K562 (cell line): ENCODE data around the gene TMEM135. TPM values are rescaled to one million over a fixed set of nuclear protein-coding genes. Genes with fewer than 3 reads are reported as not detected.
A peak's percentile ranks its signal among the peaks of the same experiment; 100 is the strongest.

ENCODE experiments used
- BRCA1 ChIP-seq, 2 experiments: fragments of 450-650 bp in 1 of 2; sonication (generic) in 1 of 2; formaldehyde crosslinking in 1 of 2; IDR thresholded peaks; 2 replicates each; pipeline versions ENCODE4 v1.5.0 to v1.6.1; 2017 to 2020; ENCODE audit warnings: mild to moderate bottlenecking in 1 of 2, missing genetic modification reagents in 1 of 2
- CC2D1A ChIP-seq: fragments of 450-650 bp; IDR thresholded peaks from 2 replicates; pipeline ENCODE4 v1.6.1; 2017; ENCODE audit warnings: mild to moderate bottlenecking
- DACH1 ChIP-seq: fragments of 450-650 bp; IDR thresholded peaks from 2 replicates; pipeline ENCODE4 v1.6.1; 2018; ENCODE audit not compliant: partially characterized antibody
- KHSRP ChIP-seq: fragments of 450-650 bp; IDR thresholded peaks from 2 replicates; pipeline ENCODE4 v1.6.1; 2017
- MEF2A ChIP-seq: IDR thresholded peaks from 2 replicates; pipeline ENCODE4 v1.6.1; 2011; ENCODE audit warnings: low read depth, mild to moderate bottlenecking, low read length, moderate library complexity; ENCODE audit not compliant: control insufficient read depth
- NRF1 ChIP-seq, 2 experiments: fragments of 450-650 bp; IDR thresholded peaks in 1 of 2; conservative IDR thresholded peaks in 1 of 2; 2 replicates each; pipeline ENCODE4 v1.6.1; 2014; ENCODE audit warnings: mild to moderate bottlenecking in 2 of 2
- POLR2H ChIP-seq: IDR thresholded peaks from 2 replicates; pipeline ENCODE4 v1.6.1; 2016; ENCODE audit warnings: missing genetic modification characterization, low read depth, mild to moderate bottlenecking, control low read depth, missing compliant biosample characterization, moderate library complexity
- RFX1 ChIP-seq: fragments of 450-650 bp; IDR thresholded peaks from 2 replicates; pipeline ENCODE4 v1.6.1; 2016; ENCODE audit warnings: mild to moderate bottlenecking, moderate library complexity
- SETDB1 ChIP-seq: IDR thresholded peaks from one replicate; pipeline ENCODE4 v1.6.1; 2012; ENCODE audit warnings: low read length, control low read depth, inconsistent platforms
- SMAD4 ChIP-seq: fragments of 250-450 bp; sonication (Bioruptor Pico); conservative IDR thresholded peaks from 2 replicates; pipeline ENCODE4 v1.8.0; 2021; ENCODE audit warnings: inconsistent platforms, mild to moderate bottlenecking, moderate library complexity
- SMARCE1 ChIP-seq: fragments of 450-650 bp; IDR thresholded peaks from 2 replicates; pipeline ENCODE4 v1.7.1; 2016; ENCODE audit warnings: mild to moderate bottlenecking
- TCF3 ChIP-seq: sonication (generic); formaldehyde crosslinking; IDR thresholded peaks from 2 replicates; pipeline ENCODE4 v1.4.0; 2020; ENCODE audit warnings: mild to moderate bottlenecking, missing genetic modification reagents
- TRIM28 ChIP-seq: fragments of 450-650 bp; IDR thresholded peaks from 2 replicates; pipeline ENCODE4 v1.6.1; 2017
- ZEB2 ChIP-seq: fragments of 450-650 bp; IDR thresholded peaks from 2 replicates; pipeline ENCODE4 v1.6.1; 2016
- ZNF561 ChIP-seq: fragments of 450-650 bp; formaldehyde crosslinking; conservative IDR thresholded peaks from 2 replicates; pipeline ENCODE4 v1.4.0; 2020; ENCODE audit warnings: mild to moderate bottlenecking, moderate library complexity
- polyA plus RNA-seq, 8 experiments: library from polyadenylated mRNA; depleted of rRNA in 4 of 8; stranded (reverse) in 5 of 8; unstranded in 3 of 8; fragments of >200 nt; fragmentation: Nextera tagmentation in 2 of 8; fragmentation: Illumina TruSeq in 1 of 8; extraction: Ambion mirVana in 2 of 8; extraction: Trizol in 1 of 8; gene quantifications; 2 replicates each; pipeline versions ENCODE4 v1.2.1 to v1.2.3, GENCODE V29; 2011 to 2014; ENCODE audit warnings: inconsistent platforms in 1 of 8, missing spikeins in 1 of 8
- total RNA-seq, 7 experiments: library from RNA; depleted of rRNA in 6 of 7; stranded (reverse); fragments of >200 nt in 6 of 7; fragmentation: Illumina TruSeq in 2 of 7; extraction: Trizol in 2 of 7; gene quantifications; 2 replicates each; pipeline versions ENCODE4 v1.2.1 to v1.2.3, GENCODE V29; 2011 to 2021; ENCODE audit warnings: low replicate concordance in 1 of 7
- TF ChIP-seq, protein P1 (sequence below): sonication (generic); formaldehyde crosslinking; IDR thresholded peaks from 2 replicates; pipeline ENCODE4 v1.8.1; 2023; ENCODE audit warnings: mild to moderate bottlenecking, missing genetic modification reagents, moderate library complexity
- TF ChIP-seq, protein P2 (sequence below): sonication (generic); formaldehyde crosslinking; IDR thresholded peaks from 2 replicates; pipeline ENCODE4 v1.8.1; 2022; ENCODE audit warnings: missing genetic modification reagents
- TF ChIP-seq, protein P3 (sequence below): sonication (generic); formaldehyde crosslinking; IDR thresholded peaks from 2 replicates; pipeline ENCODE4 v1.8.0; 2022; ENCODE audit warnings: mild to moderate bottlenecking, missing genetic modification reagents
- TF ChIP-seq, protein P4 (sequence below): fragments of 250-450 bp; sonication (Bioruptor Pico); IDR thresholded peaks from 2 replicates; pipeline ENCODE4 v1.4.0; 2020
- TF ChIP-seq, protein P5 (sequence below): sonication (generic); formaldehyde crosslinking; IDR thresholded peaks from 2 replicates; pipeline ENCODE4 v1.9.0; 2022; ENCODE audit warnings: mild to moderate bottlenecking, missing genetic modification reagents

TMEM135 gene
- total and polyA plus RNA-seq, 9 of the 15 experiments (the other 6 are each of a cell fraction or from before 2014, with no cell fraction given) = 17.3 to 53.6 (median 24.9) TPM

DNA sequence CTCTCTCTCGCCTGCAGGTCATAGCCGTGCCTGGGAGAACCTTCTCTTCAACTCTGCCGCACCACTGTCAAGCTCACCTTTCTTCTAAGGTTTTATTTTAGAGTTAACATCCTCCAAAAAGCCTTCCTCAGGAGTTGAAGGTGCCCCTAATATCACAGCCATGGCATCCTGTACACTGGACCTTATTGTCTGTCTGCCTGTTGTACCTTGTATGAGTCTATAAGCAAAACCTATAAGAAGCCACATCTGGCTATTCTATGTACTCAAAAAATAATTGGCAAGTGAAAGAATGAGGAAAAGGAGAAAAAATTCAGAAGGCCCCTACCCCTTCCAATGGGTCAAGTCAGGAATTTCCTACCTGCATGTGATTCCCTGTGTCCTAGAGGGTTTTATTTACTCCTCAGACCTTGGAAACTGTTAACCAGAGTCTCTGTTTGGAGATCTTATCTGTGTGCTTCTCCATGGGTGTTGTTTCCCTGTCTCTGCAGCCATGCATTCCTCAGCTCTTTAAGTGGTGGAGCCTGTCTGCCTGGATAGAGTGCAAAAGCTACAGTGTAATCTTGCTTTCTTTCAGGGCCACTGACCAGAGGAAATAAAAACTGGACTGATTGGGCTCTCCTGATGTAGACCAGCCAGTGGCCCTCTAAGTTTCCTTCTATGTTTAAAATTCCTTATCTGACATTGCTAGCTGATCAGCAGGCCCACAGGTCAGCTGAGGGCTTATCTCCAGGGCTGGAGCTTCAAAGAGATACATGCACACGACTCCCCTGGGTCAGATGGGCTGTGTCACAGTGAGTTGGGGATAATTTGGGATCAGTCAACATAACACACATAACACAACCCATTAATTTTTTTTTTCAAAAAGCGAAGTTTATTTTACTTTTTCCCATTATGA is 37.6 kb upstream of the TMEM135 start (continued):
- TF ChIP-seq, protein P1, sequence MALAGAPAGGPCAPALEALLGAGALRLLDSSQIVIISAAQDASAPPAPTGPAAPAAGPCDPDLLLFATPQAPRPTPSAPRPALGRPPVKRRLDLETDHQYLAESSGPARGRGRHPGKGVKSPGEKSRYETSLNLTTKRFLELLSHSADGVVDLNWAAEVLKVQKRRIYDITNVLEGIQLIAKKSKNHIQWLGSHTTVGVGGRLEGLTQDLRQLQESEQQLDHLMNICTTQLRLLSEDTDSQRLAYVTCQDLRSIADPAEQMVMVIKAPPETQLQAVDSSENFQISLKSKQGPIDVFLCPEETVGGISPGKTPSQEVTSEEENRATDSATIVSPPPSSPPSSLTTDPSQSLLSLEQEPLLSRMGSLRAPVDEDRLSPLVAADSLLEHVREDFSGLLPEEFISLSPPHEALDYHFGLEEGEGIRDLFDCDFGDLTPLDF = 0 out of 2 replicates have a peak, but pooled peaks have one; percentile 60
- TF ChIP-seq RFX1 = peak; percentile 27; the same call in 1 of the 2 replicates
- TF ChIP-seq SETDB1 = no peak
- TF ChIP-seq CC2D1A = peak; percentile 95
- peak; percentile 45 to 46; a peak in 3 of 4 replicates for TF ChIP-seq NRF1 (conservative IDR thresholded peaks at IDR 0.05 in 1 of 2, IDR thresholded peaks at IDR 0.05 in 1 of 2)
- TF ChIP-seq, protein P2, sequence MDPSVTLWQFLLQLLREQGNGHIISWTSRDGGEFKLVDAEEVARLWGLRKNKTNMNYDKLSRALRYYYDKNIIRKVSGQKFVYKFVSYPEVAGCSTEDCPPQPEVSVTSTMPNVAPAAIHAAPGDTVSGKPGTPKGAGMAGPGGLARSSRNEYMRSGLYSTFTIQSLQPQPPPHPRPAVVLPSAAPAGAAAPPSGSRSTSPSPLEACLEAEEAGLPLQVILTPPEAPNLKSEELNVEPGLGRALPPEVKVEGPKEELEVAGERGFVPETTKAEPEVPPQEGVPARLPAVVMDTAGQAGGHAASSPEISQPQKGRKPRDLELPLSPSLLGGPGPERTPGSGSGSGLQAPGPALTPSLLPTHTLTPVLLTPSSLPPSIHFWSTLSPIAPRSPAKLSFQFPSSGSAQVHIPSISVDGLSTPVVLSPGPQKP = no peak
- TF ChIP-seq ZNF561 (CRISPR knock-in tag) = no peak
- TF ChIP-seq TCF3 = peak; percentile 93
- no peak for TF ChIP-seq BRCA1 (IDR thresholded peaks at IDR 0.05)
- TF ChIP-seq BRCA1 (CRISPR knock-in tag; IDR thresholded peaks at IDR 0.05) = no peak
- TF ChIP-seq, protein P3, sequence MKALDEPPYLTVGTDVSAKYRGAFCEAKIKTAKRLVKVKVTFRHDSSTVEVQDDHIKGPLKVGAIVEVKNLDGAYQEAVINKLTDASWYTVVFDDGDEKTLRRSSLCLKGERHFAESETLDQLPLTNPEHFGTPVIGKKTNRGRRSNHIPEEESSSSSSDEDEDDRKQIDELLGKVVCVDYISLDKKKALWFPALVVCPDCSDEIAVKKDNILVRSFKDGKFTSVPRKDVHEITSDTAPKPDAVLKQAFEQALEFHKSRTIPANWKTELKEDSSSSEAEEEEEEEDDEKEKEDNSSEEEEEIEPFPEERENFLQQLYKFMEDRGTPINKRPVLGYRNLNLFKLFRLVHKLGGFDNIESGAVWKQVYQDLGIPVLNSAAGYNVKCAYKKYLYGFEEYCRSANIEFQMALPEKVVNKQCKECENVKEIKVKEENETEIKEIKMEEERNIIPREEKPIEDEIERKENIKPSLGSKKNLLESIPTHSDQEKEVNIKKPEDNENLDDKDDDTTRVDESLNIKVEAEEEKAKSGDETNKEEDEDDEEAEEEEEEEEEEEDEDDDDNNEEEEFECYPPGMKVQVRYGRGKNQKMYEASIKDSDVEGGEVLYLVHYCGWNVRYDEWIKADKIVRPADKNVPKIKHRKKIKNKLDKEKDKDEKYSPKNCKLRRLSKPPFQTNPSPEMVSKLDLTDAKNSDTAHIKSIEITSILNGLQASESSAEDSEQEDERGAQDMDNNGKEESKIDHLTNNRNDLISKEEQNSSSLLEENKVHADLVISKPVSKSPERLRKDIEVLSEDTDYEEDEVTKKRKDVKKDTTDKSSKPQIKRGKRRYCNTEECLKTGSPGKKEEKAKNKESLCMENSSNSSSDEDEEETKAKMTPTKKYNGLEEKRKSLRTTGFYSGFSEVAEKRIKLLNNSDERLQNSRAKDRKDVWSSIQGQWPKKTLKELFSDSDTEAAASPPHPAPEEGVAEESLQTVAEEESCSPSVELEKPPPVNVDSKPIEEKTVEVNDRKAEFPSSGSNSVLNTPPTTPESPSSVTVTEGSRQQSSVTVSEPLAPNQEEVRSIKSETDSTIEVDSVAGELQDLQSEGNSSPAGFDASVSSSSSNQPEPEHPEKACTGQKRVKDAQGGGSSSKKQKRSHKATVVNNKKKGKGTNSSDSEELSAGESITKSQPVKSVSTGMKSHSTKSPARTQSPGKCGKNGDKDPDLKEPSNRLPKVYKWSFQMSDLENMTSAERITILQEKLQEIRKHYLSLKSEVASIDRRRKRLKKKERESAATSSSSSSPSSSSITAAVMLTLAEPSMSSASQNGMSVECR (CRISPR knock-in tag) = no peak
- peak; percentile 80 for TF ChIP-seq POLR2H (tag)
- peak; percentile 43; the same call in 1 of the 2 replicates for TF ChIP-seq KHSRP
- TF ChIP-seq TRIM28 = peak; percentile 79
- TF ChIP-seq ZEB2 = peak; percentile 85
- peak; percentile 49; the same call in 1 of the 2 replicates for TF ChIP-seq MEF2A
- TF ChIP-seq, protein P4, sequence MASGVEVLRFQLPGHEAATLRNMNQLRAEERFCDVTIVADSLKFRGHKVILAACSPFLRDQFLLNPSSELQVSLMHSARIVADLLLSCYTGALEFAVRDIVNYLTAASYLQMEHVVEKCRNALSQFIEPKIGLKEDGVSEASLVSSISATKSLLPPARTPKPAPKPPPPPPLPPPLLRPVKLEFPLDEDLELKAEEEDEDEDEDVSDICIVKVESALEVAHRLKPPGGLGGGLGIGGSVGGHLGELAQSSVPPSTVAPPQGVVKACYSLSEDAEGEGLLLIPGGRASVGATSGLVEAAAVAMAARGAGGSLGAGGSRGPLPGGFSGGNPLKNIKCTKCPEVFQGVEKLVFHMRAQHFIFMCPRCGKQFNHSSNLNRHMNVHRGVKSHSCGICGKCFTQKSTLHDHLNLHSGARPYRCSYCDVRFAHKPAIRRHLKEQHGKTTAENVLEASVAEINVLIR (CRISPR knock-in tag) = no peak
- peak; percentile 84 for TF ChIP-seq SMAD4 (CRISPR knock-in tag)
- TF ChIP-seq SMARCE1 = peak; percentile 93
- TF ChIP-seq, protein P5, sequence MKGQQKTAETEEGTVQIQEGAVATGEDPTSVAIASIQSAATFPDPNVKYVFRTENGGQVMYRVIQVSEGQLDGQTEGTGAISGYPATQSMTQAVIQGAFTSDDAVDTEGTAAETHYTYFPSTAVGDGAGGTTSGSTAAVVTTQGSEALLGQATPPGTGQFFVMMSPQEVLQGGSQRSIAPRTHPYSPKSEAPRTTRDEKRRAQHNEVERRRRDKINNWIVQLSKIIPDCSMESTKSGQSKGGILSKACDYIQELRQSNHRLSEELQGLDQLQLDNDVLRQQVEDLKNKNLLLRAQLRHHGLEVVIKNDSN (CRISPR knock-in tag) = peak; percentile 97
- peak; percentile 95 for TF ChIP-seq DACH1
